Measurements from ENCODE around the gene KRI1. TPM values are rescaled to one million over a fixed set of nuclear protein-coding genes. Genes with fewer than 3 reads are reported as not detected.

Gene KRI1
- 10 to 100 TPM in 1 of 2 donors, 1 to 10 TPM in 1; 7.0 to 14.1 TPM for total RNA-seq
- polyA plus RNA-seq = 1 to 10 TPM; 4.6 to 7.1 TPM

DNA sequence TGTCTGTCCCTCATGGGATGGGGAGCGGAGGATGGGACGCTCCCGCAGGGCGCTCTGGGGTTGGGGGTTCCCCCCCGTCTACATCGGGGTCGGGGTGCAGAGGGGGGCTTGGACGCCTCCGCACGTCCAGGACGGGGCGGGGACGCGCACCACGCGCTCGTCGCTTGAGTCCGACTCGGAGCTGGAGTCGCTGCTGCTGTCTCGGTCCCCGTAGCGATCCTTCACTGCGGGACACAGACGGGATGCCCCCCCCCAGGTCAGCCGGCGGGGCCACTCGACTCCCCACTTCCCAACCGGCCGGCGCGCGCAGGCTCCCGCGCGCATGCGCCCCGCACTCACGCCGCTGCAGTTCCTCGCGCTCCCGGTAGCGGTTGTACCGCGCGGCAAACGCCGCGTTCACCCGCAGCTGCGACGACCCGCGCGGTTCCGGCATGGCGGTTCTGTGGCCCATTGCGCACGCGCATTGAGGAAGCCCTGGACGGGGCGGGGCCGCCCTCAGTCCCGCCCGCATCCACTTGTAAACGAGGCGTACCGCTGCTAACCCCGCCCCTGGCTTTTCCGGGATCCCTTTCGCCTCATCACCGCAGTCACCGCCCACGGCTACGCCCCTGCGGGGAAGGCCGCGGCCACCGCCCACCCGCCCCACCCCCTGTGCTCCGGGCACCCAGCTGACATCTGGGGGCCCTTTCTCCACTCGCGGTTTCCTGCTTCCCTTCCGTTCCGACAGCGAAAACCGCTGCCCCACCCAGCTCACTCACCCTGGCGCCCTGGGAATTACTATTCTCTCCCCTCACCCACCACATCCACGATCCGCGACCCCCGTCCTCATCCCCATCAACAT is at the start of gene KRI1:
KRI1 (minus strand) TSS at position 444 of the 841 bp plus-strand sequence; CDS start at position 433, 11 bp downstream.
- peak within 1 kb of the TSS; percentile 80 to 89 for H3K27ac ChIP-seq (ENCODE audit: low read depth in 1 of 2, low read length in 2 of 2)

DNA sequence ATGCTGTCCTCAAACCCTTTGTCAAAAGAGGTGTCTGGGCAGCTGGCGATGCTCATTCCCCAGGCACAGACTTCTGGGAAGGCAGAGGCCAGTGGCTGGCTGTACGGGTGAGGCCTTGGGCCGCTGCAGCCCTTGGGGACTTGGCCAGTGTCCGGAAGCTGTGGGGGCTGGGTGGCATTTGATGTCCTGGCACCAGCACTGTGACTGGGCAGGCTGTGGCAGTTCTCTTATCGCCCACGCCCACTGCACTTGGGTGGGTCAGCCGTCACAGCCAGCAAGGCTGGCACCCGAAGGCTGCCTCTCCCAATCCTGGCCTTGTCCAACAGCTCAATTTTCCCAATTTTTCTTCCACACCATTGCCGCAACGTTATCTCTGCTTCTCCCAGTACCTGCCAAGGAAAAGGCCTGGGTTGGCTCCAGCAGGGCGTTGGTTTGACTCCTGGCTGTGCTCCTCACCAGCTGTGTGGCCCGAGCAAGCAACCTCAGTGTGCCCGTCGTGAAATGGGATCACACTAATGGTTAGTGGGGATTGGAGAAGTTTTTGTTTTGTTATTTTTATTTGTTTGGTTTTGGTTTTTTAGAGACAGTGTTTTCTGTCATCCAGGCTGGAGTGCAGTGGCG is 46.8 kb upstream of the KRI1 start:
- Histone ChIP-seq H3K27ac (ENCODE audit: low read depth in 1 of 2, low read length in 2 of 2) (no peak overlapping the region), H3K4me3 (ENCODE audit: low read depth in 1 of 3, low read length in 3 of 3) (no peak overlapping the region), H3K36me3 (ENCODE audit: control insufficient read depth in 4 of 4, insufficient read depth in 3 of 4, low read depth in 1 of 4, low read length in 3 of 4) (no peaks in the 10 kb centered on the region), H3K9ac (ENCODE audit: low read depth in 1 of 2, low read length in 2 of 2) (no peak overlapping the region), H3K9me3 (ENCODE audit: control insufficient read depth in 4 of 4, low read length in 3 of 4) (no peaks in the 10 kb centered on the region), H3K27me3 (ENCODE audit: control insufficient read depth in 4 of 4, insufficient read depth in 4 of 4, low read length in 3 of 4) (no peaks in the 10 kb centered on the region), H3K4me1 (ENCODE audit: control insufficient read depth in 4 of 4, insufficient read depth in 4 of 4, low read length in 3 of 4) (peaks cover 0 to 2% (median under 1%) of the 10 kb centered on the region in 4 donors)
- no peak for DNase-seq (ENCODE audit: low spot score)
- TF ChIP-seq FOXA2 (IDR thresholded peaks at IDR 0.05) (no peak), RAD21 (IDR thresholded peaks at IDR 0.05) (no peak), EGR1 (IDR thresholded peaks at IDR 0.05; ENCODE audit: low read depth in 2 of 2) (no peak), RXRA (IDR thresholded peaks at IDR 0.05) (no peak), FOXA1 (IDR thresholded peaks at IDR 0.05) (no peak), NR2F2 (IDR thresholded peaks at IDR 0.05) (no peak), HNF4A (conservative IDR thresholded peaks at IDR 0.05) (no peak), GABPA (IDR thresholded peaks at IDR 0.05 in 1 of 2, conservative IDR thresholded peaks at IDR 0.05 in 1 of 2) (no peak)
- TF ChIP-seq, protein P1, sequence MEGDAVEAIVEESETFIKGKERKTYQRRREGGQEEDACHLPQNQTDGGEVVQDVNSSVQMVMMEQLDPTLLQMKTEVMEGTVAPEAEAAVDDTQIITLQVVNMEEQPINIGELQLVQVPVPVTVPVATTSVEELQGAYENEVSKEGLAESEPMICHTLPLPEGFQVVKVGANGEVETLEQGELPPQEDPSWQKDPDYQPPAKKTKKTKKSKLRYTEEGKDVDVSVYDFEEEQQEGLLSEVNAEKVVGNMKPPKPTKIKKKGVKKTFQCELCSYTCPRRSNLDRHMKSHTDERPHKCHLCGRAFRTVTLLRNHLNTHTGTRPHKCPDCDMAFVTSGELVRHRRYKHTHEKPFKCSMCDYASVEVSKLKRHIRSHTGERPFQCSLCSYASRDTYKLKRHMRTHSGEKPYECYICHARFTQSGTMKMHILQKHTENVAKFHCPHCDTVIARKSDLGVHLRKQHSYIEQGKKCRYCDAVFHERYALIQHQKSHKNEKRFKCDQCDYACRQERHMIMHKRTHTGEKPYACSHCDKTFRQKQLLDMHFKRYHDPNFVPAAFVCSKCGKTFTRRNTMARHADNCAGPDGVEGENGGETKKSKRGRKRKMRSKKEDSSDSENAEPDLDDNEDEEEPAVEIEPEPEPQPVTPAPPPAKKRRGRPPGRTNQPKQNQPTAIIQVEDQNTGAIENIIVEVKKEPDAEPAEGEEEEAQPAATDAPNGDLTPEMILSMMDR (IDR thresholded peaks at IDR 0.05; ENCODE audit: low read depth, low read length, missing input control) = no peak
- TF ChIP-seq, protein P2, sequence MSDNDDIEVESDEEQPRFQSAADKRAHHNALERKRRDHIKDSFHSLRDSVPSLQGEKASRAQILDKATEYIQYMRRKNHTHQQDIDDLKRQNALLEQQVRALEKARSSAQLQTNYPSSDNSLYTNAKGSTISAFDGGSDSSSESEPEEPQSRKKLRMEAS (IDR thresholded peaks at IDR 0.05) = no peak
- TF ChIP-seq, protein P3, sequence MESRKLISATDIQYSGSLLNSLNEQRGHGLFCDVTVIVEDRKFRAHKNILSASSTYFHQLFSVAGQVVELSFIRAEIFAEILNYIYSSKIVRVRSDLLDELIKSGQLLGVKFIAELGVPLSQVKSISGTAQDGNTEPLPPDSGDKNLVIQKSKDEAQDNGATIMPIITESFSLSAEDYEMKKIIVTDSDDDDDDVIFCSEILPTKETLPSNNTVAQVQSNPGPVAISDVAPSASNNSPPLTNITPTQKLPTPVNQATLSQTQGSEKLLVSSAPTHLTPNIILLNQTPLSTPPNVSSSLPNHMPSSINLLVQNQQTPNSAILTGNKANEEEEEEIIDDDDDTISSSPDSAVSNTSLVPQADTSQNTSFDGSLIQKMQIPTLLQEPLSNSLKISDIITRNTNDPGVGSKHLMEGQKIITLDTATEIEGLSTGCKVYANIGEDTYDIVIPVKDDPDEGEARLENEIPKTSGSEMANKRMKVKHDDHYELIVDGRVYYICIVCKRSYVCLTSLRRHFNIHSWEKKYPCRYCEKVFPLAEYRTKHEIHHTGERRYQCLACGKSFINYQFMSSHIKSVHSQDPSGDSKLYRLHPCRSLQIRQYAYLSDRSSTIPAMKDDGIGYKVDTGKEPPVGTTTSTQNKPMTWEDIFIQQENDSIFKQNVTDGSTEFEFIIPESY (IDR thresholded peaks at IDR 0.05) = no peak
- TF ChIP-seq, protein P4, sequence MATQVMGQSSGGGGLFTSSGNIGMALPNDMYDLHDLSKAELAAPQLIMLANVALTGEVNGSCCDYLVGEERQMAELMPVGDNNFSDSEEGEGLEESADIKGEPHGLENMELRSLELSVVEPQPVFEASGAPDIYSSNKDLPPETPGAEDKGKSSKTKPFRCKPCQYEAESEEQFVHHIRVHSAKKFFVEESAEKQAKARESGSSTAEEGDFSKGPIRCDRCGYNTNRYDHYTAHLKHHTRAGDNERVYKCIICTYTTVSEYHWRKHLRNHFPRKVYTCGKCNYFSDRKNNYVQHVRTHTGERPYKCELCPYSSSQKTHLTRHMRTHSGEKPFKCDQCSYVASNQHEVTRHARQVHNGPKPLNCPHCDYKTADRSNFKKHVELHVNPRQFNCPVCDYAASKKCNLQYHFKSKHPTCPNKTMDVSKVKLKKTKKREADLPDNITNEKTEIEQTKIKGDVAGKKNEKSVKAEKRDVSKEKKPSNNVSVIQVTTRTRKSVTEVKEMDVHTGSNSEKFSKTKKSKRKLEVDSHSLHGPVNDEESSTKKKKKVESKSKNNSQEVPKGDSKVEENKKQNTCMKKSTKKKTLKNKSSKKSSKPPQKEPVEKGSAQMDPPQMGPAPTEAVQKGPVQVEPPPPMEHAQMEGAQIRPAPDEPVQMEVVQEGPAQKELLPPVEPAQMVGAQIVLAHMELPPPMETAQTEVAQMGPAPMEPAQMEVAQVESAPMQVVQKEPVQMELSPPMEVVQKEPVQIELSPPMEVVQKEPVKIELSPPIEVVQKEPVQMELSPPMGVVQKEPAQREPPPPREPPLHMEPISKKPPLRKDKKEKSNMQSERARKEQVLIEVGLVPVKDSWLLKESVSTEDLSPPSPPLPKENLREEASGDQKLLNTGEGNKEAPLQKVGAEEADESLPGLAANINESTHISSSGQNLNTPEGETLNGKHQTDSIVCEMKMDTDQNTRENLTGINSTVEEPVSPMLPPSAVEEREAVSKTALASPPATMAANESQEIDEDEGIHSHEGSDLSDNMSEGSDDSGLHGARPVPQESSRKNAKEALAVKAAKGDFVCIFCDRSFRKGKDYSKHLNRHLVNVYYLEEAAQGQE (IDR thresholded peaks at IDR 0.05) = no peak
- 81% methylated on average over 15 of the region's 15 CpGs for WGBS

More for the DNA sequence above, at the start of gene KRI1:
- TF ChIP-seq, protein P1 (IDR thresholded peaks at IDR 0.05; ENCODE audit: low read depth, low read length, missing input control) = peak; percentile 41
- TF ChIP-seq RAD21 (IDR thresholded peaks at IDR 0.05) = no peak
- peak; percentile 84 for TF ChIP-seq SP1 (IDR thresholded peaks at IDR 0.05)
- peak in 1 of 2 donors; percentile 63 for TF ChIP-seq GABPA (IDR thresholded peaks at IDR 0.05 in 1 of 2, conservative IDR thresholded peaks at IDR 0.05 in 1 of 2)
- TF ChIP-seq YY1 (IDR thresholded peaks at IDR 0.05) = peak; percentile 89
- TF ChIP-seq EGR1 (IDR thresholded peaks at IDR 0.05; ENCODE audit: low read depth in 2 of 2) = peak; percentile 56 to 65
- peak; percentile 18 to 22 for TF ChIP-seq RXRA (IDR thresholded peaks at IDR 0.05)
- TF ChIP-seq JUND (IDR thresholded peaks at IDR 0.05) = no peak
- H3K9me3 ChIP-seq (ENCODE audit: control insufficient read depth in 4 of 4, low read length in 3 of 4) = no peaks in the 10 kb centered on the region
- no peaks in the 10 kb centered on the region for H3K27me3 ChIP-seq (ENCODE audit: control insufficient read depth in 4 of 4, insufficient read depth in 4 of 4, low read length in 3 of 4)
- H3K4me3 ChIP-seq (ENCODE audit: low read depth in 1 of 3, low read length in 3 of 3) = peak within 1 kb of the TSS; percentile 41 to 88 (median 76)
- H3K36me3 ChIP-seq (ENCODE audit: control insufficient read depth in 4 of 4, insufficient read depth in 3 of 4, low read depth in 1 of 4, low read length in 3 of 4) = peaks cover 0 to 8% (median under 1%) of the 10 kb centered on the region in 4 donors
- H3K9ac ChIP-seq (ENCODE audit: low read depth in 1 of 2, low read length in 2 of 2) = peak within 1 kb of the TSS; percentile 52 to 57
- DNase-seq (ENCODE audit: low spot score) = peak; percentile 99
- H3K4me1 ChIP-seq (ENCODE audit: control insufficient read depth in 4 of 4, insufficient read depth in 4 of 4, low read length in 3 of 4) = peaks cover 11 to 41% (median 23%) of the 10 kb centered on the region in 4 donors
- WGBS = under 1% methylated on average over 94 of the region's 94 CpGs
